Stimulated activated CD4-positive, alpha-beta T cell treated with anti-CD3 and anti-CD28 coated beads, Interleukin-12 subunit alpha, Interleukin-12 subunit beta, amount 100 ng/mL, for 4 hours (primary cell): ENCODE measurements around the gene C1QTNF3.
"Not testable (repeated sequence)": the region's sequence is repeated elsewhere in the genome, so short reads cannot be mapped to it uniquely, and the experiment has no call there.

ENCODE experiments used
- DNase-seq: peaks from one replicate; pipeline ENCODE4 v3.0.0-alpha.2; 2020

The C1QTNF3 gene

DNA sequence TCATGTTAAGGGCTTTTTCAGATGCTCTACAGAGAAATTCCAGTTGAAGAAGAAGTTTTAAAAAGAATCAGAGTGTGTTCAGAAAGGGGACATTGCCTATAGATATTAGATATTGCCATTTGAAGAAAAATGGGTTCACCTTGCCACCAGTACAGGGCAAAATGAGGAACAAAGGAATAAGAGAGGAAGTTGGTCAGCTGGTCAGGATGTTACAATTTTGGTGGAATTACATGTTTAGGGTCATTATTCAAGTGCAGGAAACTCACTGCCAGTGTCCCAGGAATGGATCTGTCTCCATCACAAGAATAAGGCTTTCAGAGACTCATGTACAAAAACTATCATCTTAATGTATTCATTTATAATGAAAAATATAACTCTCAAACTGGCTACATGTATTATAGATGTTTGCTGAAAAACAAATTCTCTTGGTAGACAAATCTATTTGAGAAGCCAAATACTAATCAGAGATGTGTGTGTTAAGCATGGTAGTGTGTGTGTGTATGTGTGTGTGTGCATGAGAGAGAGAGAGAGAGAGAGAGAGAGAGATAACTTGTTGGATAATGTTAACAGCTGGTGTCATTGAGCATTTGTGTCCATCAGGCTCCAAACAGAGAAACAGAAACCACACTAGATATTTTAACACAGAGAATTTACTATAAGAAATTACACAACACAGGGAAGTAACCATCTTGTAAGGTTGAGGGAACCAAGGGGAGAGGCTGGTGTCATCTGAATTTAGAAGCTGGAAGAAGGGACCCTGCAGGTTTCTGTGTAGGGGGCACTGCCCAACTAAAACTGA is 5.0 kb upstream of the C1QTNF3 start:
- DNase-seq: no peak

DNA sequence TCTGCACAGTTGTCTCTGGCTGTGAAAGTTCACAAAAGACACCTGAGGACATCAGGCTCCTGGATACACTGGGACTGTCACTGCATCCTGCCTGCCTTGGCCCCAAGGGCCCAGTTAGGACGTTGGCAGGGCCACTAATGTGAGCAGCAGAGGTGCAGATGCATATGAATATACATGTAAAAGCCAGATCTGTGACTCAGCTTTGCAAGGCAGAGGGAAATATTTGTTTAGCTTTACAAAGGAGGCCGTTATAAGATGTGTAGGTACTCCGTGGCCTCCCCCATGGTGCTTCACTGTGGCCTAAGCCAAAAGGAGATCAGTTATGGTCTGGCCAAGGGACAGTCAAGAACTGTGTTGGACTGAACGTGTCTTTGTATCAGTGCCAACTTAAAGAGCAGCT is 4.1 kb upstream of the C1QTNF3 start:
- no peak for DNase-seq

DNA sequence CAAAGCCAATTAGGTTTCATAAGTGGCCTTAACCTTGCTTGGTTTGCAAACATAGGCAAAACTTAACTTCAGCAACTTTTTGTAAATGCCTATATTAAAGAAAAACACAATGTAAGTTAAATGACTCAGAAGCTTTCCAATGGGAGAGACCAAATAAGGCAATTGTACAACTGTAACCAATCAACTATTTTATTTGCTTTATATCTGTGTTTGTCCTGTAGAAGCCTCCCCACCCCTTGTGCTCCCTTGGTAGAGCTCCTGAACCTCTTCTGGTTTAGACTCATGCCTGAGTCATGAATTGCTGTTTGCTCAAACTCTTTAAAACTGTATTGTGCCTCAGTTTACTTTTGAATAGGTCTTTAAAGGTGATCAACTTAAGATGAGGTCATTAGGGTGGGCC is 3.0 kb upstream of the C1QTNF3 start:
- DNase-seq: no peak

DNA sequence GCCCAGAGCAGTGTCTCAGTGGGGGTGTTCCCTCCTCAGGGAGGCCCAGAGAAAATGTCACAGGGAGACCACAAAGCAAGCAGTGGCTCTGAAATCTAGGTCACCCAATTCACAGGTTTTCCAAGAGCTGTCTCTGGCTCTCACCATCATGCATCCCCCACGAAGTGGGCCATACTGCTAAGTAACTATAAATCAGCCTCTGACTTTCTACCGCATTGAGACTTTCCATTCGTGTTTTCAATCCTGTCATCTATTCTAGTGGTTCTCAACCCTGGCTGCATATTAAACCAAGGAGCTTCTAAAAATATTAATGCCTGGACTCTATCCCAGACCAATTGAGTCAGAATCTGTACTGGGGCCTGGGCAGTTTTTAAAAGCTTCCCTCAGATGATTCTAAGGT is 2.0 kb upstream of the C1QTNF3 start:
- DNase-seq: no peak

DNA sequence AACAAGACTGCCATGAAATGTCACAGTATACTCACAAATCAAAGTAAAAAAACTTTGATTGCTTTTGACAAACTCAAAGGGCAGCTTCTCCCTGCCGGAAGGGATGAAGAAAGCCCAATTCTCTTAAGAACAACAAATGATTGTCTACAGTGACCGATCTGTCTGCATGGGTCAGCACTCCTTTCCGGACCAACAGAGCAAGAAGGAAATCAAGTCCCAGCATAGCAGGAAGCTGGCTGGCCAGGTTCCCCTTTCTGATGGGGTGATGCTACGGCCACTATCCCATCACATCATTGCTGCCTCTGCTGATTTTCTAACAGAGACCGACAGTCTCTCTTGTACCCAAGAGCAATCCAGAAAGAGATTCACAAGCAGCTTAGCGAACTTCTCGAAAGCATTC is 692 bp downstream of the C1QTNF3 start:
- no peak for DNase-seq

DNA sequence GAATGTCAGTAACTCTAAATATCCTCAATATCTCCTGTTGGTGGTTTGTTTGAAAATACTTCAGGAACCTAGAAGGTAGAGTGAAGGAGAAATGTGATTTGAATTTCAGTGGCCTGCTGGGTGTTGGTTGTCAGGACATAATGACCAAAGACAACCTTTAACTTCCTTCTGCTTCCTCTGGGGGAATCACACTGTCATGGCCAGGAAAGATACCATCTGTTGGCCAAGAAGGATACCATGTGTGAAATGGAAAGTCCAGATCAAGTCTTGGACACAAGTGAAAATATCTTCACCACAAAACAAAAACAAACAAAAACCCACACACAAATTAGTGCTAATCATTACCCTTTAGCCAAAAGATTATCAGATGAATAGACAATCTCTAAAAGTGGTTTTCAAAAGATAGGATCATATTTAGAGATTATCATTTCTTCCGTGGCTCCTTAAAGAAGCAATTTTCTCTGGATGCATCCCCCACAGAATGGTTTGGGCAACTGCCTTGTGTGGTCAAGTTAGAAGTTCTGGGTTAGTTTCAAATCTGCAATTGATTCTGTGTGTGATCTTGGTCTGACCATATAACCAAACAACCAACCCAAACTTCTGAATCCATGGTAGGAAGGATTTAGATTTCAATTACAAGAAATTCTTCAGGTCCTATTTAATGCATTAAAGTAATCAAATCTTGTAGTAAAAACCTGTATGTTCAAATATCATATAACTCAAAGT is 1.6 kb downstream of the C1QTNF3 start:
- no peak for DNase-seq

DNA sequence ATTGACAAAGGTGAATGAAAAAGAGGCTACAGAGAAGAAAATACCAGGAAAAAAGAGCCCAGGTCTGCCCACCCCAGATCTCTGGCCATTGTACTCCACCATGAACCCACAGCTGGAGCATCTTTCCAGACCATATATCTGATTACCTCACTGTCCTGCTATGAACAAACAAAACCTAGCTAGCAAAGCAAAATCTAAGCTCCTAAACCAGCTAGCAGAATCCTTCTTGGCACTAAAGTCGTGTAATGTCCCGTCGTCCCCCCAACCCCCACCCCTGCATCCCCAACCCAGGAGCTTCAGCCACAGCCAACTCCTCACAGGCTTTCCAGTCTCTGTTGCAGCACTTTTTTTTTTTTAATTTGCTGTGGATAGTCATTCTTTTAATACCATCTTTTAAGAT is 2.5 kb downstream of the C1QTNF3 start:
- no peak for DNase-seq

DNA sequence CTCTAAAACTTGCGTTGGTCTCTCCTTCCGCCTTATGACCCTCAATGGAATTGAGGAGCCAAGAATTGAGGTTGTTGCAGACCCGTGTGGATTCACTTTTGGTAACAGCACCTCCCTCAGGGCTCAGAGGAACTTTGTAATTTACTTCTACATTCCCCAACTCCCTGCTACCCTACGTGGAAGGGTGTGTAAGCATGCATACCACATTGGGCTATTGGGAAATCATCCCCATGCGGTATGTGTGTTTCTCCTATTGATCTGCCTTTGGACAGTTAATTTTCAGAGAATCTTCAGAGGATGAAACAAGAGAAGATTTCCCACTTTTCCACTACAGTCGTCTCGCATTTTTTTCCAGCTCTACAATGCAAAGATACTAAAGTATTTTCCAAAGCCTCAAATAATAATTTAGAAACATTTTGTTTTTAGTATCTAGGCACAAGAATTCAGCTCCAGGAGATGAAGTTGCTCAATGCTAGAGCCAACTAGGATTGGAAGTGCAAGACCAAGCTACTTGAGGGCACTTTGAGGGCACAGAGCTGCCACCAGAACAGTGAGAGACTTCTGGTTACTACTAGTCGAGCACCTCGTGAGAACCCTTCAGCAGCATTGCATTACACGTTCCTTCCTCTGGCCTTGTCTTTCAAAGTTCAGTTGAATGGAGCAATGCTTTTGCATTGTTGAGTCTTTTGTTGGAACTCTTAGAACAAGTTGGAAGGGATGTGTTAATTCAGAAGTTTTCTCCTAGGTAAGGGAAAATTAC is 3.4 kb downstream of the C1QTNF3 start:
- DNase-seq: no peak

DNA sequence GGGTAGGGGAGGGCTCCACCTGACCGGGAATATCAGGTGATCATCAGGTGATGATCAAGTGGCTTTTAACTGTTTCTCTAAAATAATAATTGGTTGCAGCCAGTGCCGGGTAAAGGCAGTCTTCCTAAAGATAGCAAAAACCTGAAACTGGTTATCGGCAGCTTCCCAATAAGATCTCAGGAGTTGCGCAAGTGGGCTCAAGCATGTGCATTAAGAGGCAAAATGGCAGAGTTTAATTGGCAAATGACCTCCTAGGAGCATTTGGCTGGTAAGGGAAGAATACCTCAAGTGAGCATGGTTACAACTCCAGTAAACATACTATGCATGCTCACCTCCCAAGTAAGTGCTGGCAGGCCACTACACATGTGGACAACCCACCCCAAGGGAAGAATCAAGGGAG is 4.2 kb downstream of the C1QTNF3 start:
- DNase-seq: no peak

DNA sequence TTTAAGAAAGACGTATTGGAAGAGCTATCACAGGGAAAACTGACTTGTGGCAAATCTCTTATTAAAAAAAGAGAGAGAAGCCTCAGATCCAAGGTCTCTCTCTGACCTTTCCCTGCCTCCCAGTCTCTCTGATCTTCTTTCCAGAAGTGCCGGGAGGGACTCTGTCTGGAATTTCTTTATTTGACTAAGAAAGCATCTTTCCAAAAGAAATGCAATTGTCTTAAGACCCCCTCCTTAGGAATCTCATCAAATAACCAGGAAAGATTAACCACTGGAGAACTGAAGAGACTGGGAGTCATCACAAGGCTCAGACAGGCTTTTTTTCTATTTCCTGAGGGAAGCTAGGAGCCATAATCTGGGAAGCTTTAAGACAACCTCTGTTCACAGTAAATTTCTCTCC is 4.6 kb downstream of the C1QTNF3 start:
- no peak for DNase-seq

DNA sequence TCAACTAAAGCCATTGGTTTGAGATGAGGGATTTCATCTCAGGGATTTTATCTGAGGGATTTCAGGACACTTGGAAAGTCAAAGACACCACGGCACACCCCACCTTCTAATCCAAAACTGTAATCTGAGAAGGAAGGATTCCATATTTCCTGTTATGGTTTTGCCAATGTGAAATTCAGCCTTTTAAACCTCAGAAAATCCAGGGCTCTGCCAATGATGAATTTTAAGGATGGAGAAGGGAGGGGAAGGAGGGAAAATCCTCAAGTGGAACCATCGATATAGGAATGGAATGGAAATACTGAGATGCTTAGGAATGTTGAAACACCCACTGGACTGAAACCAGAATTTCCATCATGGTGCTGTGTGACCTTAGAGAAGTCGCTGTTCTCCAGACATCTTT is 5.3 kb downstream of the C1QTNF3 start:
- DNase-seq: no peak

DNA sequence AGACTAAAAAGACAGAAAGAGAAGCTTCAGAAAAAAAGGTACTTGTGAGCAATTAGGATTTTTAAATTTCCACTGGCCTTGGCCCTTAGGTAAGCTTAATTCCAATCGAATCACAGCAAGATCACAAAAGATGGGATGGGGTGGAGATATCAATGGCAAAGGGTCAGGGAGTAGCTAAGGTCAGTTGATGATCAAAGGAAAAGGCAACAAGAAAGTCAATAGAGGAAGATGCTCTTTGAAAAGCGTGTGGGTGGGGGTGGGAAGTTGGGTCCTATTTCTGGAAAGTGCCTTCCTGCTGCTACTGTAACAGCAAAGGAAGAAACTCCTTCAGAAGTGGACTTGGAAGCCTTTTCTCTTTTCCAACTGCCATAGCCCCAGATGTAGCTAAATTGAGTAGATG is 7.3 kb downstream of the C1QTNF3 start:
- DNase-seq: no peak

DNA sequence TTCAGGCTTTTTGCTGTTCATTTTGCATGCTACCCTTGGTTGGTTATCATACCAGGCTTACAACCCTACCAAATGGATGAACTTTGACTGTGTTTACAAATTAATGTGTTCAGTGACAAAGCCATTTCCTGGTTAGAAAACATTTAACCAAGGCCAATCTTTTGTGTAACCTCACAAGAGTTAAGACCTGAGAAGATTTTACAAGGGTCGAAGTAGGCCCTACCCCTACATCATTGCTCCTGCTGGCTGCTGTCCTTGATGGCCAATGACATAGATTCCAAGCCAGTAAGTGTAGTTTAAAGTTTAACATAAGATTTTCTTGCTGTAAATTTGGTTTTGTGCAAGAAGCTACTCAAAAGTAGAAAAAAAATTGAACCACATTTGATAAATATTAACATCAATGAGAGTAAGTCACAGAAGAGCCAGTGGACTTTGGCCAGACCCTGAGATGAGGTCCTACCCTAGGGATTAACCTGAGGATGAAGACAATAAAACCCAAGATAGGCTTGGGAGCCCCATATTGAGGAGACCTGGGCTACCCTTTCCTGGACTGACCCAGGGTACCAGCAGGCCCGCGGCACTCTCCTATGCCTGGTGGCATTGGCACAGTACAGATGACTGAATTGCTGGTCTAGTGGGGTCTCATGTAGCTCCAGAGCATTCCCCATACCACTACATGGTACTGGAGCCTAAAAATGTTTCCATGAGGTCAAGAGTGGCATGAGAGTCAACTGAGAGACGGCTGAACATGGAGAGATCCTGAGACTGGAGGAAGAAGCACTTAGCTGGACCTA is 8.3 kb downstream of the C1QTNF3 start:
- no peak for DNase-seq

DNA sequence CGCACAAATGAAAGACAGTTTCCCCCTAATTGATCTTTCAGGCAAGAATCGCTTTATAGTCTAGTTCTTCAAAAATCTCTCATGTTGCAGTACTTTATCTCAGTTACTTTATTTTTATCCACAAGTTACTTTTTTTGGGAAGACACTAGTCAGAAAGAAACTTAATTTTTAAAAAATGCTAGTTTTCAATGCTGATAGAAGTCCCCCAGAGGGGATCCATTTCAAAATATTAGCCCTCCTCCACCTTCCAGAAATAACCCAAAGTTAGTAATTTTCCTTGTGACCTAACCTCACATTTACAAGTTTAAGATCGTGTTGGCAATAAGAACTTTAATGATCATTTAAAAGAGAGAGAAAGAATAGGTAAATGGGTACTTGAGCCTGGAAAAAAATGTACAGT is 11.0 kb downstream of the C1QTNF3 start:
- DNase-seq: no peak

DNA sequence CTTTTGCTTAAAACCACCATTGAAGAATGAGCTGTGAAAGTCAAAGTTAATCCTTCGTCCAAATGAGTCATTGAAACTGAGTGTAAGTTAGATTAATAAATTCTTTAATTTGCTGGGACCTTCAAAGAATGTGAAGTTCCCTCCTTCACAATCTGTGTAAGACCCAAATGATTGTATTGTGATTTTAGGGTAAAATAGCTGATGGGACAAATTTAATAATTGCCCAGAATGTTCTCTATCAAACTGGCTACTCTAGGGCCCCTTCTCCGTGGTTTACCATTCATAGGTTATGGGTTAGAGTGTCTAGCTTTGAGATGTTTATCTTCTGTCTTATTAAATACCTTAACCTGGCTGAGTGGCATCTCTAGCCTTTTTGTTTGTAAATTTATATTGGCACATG is 11.9 kb downstream of the C1QTNF3 start:
- DNase-seq: no peak

DNA sequence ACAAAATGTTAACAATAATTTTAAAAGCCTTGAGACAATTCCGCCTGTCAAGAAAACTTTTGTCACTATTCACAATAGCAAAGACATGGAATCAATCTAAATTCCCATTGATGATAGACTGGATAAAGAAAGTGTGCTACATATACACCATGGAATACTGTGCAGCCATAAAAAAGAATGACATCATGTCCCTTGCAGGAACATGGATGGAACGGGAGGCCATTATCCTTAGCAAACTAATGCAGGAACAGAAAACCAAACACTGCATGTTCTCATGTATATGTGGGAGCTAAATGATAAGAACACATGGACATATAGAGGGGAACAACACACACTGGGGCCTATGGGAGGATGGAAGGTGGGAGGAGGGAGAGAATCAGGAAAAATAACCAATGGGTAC is 12.4 kb downstream of the C1QTNF3 start:
- not testable (repeated sequence) for DNase-seq

DNA sequence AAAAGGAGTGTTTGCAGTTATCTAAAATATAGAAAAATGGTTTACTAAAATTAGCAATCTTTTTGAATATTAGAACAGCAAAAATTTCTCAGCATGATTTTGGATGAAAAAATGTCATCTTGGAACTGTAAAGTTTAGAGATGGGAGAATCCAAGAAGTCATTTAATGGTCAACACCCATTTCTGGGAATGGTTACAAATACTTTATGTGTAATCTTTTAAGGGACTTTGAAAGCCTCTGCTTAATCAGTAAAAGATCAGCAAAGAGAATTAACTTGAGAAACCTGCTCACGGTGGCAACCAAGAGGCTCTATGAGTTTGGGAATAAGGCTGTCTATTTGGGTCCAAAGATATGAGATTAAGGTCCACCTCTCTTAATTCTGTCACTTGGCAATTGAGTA is 13.0 kb downstream of the C1QTNF3 start:
- no peak for DNase-seq

DNA sequence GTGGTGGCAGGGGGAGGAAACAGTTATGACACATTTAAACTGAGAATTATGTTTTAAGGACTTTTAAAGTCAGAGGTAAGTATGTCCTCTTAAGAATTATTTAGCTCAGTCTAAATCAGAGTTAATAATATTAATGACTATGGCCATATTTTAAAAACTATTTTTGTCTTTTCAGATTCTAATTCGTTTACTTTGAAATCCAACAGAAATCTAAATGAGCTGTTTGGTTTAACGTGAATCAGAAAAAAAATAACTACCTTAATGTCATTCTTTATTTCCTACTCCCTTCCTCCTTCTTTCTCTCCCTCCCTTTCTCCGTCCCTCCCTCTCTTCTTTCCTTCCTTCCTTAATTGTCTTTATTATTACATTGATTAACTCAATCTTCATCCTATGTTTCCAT is 14.7 kb downstream of the C1QTNF3 start:
- no peak for DNase-seq

DNA sequence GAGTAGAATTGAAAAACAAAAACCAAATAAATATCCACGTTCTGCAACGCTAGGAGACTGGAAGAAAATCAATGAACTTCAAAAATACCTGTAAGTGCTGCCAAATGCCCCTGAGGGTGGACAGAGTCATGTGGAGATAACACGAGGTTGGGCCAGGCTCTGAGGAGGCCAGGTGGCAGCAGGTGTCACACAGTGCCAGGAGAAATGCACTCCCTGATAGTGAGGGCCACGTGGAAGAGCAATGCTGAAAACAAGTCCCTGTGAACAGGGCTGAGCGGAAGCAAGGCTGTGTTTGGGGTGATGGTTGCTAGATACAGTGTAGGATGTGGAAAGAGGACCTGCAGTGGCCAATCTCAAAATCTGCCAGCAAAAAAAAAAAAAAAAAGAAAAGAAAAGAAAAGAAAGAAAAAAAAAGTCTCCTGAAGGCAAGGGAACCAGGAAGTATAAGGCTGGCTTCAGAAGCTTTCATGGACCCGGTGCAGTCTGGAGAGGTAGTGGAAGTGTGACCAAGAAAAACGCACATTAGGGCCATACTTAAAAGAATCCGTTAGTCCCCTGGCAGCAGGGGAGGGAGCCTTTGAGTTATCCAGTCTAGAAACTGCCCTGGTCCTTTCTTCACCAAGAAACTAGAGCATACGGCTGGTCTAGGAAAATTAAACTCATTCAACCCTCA is 16.8 kb downstream of the C1QTNF3 start:
- no peak for DNase-seq

DNA sequence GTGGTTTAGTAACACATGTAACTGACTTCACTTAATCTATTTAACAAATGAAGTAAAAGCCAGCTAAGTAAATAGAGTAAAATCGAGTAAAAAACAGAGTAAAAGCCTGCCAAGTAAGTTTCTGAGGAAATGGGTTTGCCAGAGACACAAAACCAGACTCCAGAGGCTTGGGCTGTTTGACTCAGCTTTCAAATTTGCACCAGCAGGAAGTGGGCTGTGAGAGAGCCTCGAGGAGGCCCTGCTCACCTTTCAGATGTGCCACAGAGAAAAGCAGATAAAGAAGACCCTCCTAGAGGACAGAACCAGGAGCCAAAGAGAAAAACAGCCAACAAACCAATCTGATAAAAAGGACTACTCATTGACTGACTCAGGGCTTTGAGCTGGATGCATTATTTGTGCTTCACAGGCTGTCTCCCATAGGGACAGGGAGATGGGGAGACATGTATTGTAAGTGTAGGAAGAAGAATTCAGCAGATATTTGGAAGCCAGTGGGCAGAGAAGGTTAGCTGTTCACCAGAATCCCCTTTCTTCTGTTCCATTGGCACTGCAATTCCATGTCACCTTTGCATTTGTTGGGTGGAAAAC is 20.8 kb downstream of the C1QTNF3 start:
- DNase-seq: no peak

DNA sequence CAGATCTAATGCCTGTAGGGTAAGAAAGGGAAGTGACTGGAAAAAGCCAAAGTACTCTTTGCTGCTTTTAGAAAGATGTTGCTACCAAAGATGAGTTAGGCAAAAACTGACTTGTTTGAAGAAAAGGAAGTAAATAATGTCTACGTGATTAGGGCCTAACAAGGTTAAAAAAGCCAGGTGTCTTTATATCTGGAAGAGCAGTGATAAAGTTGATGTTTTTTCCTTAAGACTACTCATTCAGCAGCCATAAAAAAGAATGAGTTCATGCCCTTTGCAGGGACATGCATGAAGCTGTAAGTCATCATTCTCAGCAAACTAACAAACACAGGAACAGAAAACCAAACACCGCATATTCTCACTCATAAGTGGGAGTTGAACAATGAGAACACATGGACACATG is 21.7 kb downstream of the C1QTNF3 start:
- no peak for DNase-seq

DNA sequence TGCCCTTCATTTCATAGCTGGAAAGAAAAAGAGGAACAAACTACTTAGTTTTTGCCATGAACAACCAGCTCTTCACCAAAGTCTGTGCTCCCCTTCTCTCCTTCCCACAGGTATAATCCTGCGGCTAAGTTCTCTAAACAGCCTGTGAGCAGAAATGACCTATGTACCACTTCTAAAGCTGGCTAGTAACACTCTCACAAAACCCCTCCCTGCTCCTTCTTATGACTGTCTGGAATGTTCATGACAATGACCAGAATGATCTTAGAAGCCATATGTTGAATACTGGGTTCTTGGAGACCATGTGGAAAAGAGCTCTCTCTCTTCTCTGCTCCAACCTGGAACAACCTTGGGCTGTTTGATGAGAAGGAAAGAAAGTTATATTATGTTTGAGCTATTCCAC is 22.3 kb downstream of the C1QTNF3 start:
- no peak for DNase-seq
